GM12878 (cell line): ENCODE measurements around the gene RAPGEF3. TPM values are rescaled to one million over a fixed set of nuclear protein-coding genes. Genes with fewer than 3 reads are reported as not detected.

ENCODE experiments used
- ATAC-seq: fragments of 200-7000 bp; cut with Tn5 transposase; 3 replicates; pipeline ENCODE4 v1.9.1; 2020; ENCODE audit warnings: mild to moderate bottlenecking, moderate library complexity
- BruUV-seq: library from RNA; stranded (reverse); fragments of 400-500 nt; replicated peaks from 2 replicates; lab custom pipeline; 2021; lab: Mats Ljungman, UMichigan
- CTCF ChIA-PET: fragments of 300-600 bp; sonication (Branson Sonifier 250); formaldehyde crosslinking; extraction: SDS; loops from one replicate; lab custom pipeline; 2021; ENCODE audit warnings: inconsistent platforms; lab: Yijun Ruan, JAX
- POLR2A ChIA-PET: fragments of 350-600 bp; formaldehyde crosslinking; extraction: SDS; loops from one replicate; lab custom pipeline; 2021; ENCODE audit warnings: inconsistent platforms; lab: Charles Lee
- RAD21 ChIA-PET: fragments of 300-600 bp; sonication (Branson Sonifier 250); formaldehyde crosslinking; loops from one replicate; lab custom pipeline; 2023; ENCODE audit warnings: antibody characterized with exemption; ENCODE audit not compliant: unreplicated experiment; lab: Charles Lee
- SMC1A ChIA-PET: fragments of 300-600 bp; sonication (Branson Sonifier 250); formaldehyde crosslinking; loops from one replicate; lab custom pipeline; 2023; ENCODE audit not compliant: unreplicated experiment, uncharacterized antibody; lab: Charles Lee
- DNase-seq: peaks from one replicate; pipeline ENCODE4 v3.0.0-alpha.2; 2011; ENCODE audit warnings: low read depth, low spot score
- FAIRE-seq: peaks from 3 replicates; lab custom pipeline; 2011; peaks lifted over from hg19 to GRCh38; lab: Jason Lieb, UNC
- H2AFZ ChIP-seq: 2 replicates; pipeline ENCODE4 v1.6.0; 2011; ENCODE audit warnings: low read depth, low read length, control low read depth; ENCODE audit not compliant: control insufficient read depth
- H3K27ac ChIP-seq: 2 replicates; pipeline ENCODE4 v1.5.1; 2011; ENCODE audit warnings: control low read depth; ENCODE audit not compliant: control insufficient read depth, insufficient read depth
- H3K27me3 ChIP-seq, 2 experiments: replicated peaks in 1 of 2; 2 replicates each; pipeline versions ENCODE4 v1.6.0 to v1.6.1; 2011; ENCODE audit warnings: low read length in 1 of 2; ENCODE audit not compliant: control insufficient read depth in 2 of 2, insufficient read depth in 2 of 2
- H3K36me3 ChIP-seq, 2 experiments: 2 replicates each; pipeline ENCODE4 v1.5.1; 2011; ENCODE audit warnings: low read length in 1 of 2; ENCODE audit not compliant: control insufficient read depth in 2 of 2, insufficient read depth in 2 of 2
- H3K4me1 ChIP-seq: 2 replicates; pipeline ENCODE4 v1.6.1; 2011; ENCODE audit warnings: mild to moderate bottlenecking, low read length, moderate library complexity, mixed read lengths; ENCODE audit not compliant: control insufficient read depth, insufficient read depth
- H3K4me2 ChIP-seq: 2 replicates; pipeline ENCODE4 v1.6.0; 2011; ENCODE audit warnings: control low read depth; ENCODE audit not compliant: control insufficient read depth, insufficient read depth
- H3K4me3 ChIP-seq: fragments of 200-600 bp; sonication (generic); 2 replicates; pipeline ENCODE4 v1.5.1; 2016
- H3K79me2 ChIP-seq: 2 replicates; pipeline ENCODE4 v1.6.0; 2011; ENCODE audit warnings: low read length; ENCODE audit not compliant: control insufficient read depth, insufficient read depth
- H3K9ac ChIP-seq: 2 replicates; pipeline ENCODE4 v1.8.0; 2011; ENCODE audit warnings: low read length, control low read depth, mixed read lengths; ENCODE audit not compliant: control insufficient read depth, insufficient read depth
- H3K9me3 ChIP-seq: replicated peaks from 3 replicates; pipeline ENCODE4 v1.5.1; 2011; ENCODE audit warnings: mild to moderate bottlenecking, low read length; ENCODE audit not compliant: control insufficient read depth, insufficient read depth
- H4K20me1 ChIP-seq: 2 replicates; pipeline ENCODE4 v1.6.0; 2011; ENCODE audit not compliant: control insufficient read depth, insufficient read depth
- BRCA1 ChIP-seq: IDR thresholded peaks from 2 replicates; pipeline ENCODE4 v1.6.1; 2011; ENCODE audit warnings: low read depth, low read length, improper control_type of control experiment
- CREB1 ChIP-seq: IDR thresholded peaks from 2 replicates; pipeline ENCODE4 v1.6.1; 2012; ENCODE audit warnings: low read depth, mild to moderate bottlenecking, inconsistent platforms
- CTCF ChIP-seq, 3 experiments: IDR thresholded peaks in 2 of 3; conservative IDR thresholded peaks in 1 of 3; 2 replicates each; pipeline ENCODE4 v1.5.1; 2011; ENCODE audit warnings: low read depth in 3 of 3, low read length in 3 of 3, mild to moderate bottlenecking in 3 of 3, control low read depth in 2 of 3, moderate library complexity in 2 of 3, inconsistent platforms in 1 of 3, mixed read lengths in 1 of 3; ENCODE audit not compliant: control insufficient read depth in 2 of 3, insufficient read depth in 1 of 3; ENCODE audit errors: extremely low read depth in 1 of 3
- NFYA ChIP-seq: IDR thresholded peaks from 2 replicates; pipeline ENCODE4 v1.6.1; 2011; ENCODE audit warnings: low read depth, mild to moderate bottlenecking, low read length, improper control_type of control experiment, borderline replicate concordance
- POLR2AphosphoS2 ChIP-seq: IDR thresholded peaks from 2 replicates; pipeline ENCODE4 v1.6.1; 2011; ENCODE audit warnings: low read depth, mild to moderate bottlenecking, low read length, improper control_type of control experiment, moderate library complexity
- SREBF2 ChIP-seq: IDR thresholded peaks from 2 replicates; pipeline ENCODE4 v1.6.1; 2012; ENCODE audit warnings: mild to moderate bottlenecking, low read length
- SUZ12 ChIP-seq: fragments of 200-600 bp; sonication (generic); IDR thresholded peaks from one replicate; pipeline ENCODE4 v1.6.1; 2018; ENCODE audit warnings: antibody characterized with exemption, mild to moderate bottlenecking; ENCODE audit not compliant: unreplicated experiment
- TARDBP ChIP-seq: IDR thresholded peaks from 2 replicates; pipeline ENCODE4 v1.6.1; 2016; ENCODE audit warnings: borderline replicate concordance
- WGBS: methylation state at CpG from one replicate; pipeline ENCODE4 v1.1.6; 2016; ENCODE audit warnings: low lambda C conversion rate; ENCODE audit not compliant: insufficient replicate concordance, insufficient coverage; ENCODE audit errors: missing lambda C conversion rate; 5-methylcytosine and 5-hydroxymethylcytosine counted together
- in situ Hi-C: fragments of 300-500 bp; cut with MboI; formaldehyde crosslinking; loops from 9 replicates; pipeline ENCODE4 v1.14.3; 2018; ENCODE audit warnings: mixed read lengths
- intact Hi-C: fragments of 100-400 bp; cut with micrococcal nuclease; formaldehyde crosslinking; loops from one replicate; pipeline ENCODE4 v1.14.2; 2022; ENCODE audit not compliant: unreplicated experiment
- polyA plus RNA-seq, 11 experiments: library from polyadenylated mRNA; depleted of rRNA in 4 of 11; unstranded in 6 of 11; stranded (reverse) in 5 of 11; fragments of >200 nt; fragmentation: Nextera tagmentation in 4 of 11; fragmentation: Illumina TruSeq in 1 of 11; extraction: Ambion mirVana in 4 of 11; extraction: Trizol in 1 of 11; gene quantifications; 1 replicate in 1 of 11; 2 replicates in 10 of 11; pipeline versions ENCODE4 v1.2.1 to v1.2.3, GENCODE V29; 2011 to 2016; ENCODE audit warnings: inconsistent platforms in 2 of 11, missing spikeins in 2 of 11, low read depth in 1 of 11
- total RNA-seq, 4 experiments: library from RNA; depleted of rRNA in 3 of 4; stranded (reverse); fragments of >200 nt in 3 of 4; fragmentation: Illumina TruSeq in 1 of 4; extraction: Trizol in 1 of 4; gene quantifications; 2 replicates each; pipeline versions ENCODE4 v1.2.1 to v1.2.3, GENCODE V29; 2013 to 2021

Gene RAPGEF3
- total and polyA plus RNA-seq, 10 of the 15 experiments (the other 5 are each of a cell fraction or from before 2014, with no cell fraction given) = 0.02 to 0.92 (median 0.31) TPM; not detected in 2

- Histone ChIP-seq H3K4me2 (no peak overlapping the region), H3K79me2 (no peaks in the 10 kb centered on the region; the same call in 1 of the 2 replicates), H3K9me3 (no peaks in the 10 kb centered on the region), H3K9ac (no peak overlapping the region), H3K4me1 (peaks cover 16% of the 10 kb centered on the region), H3K27ac (no peak overlapping the region), H4K20me1 (no peaks in the 10 kb centered on the region), H2AFZ (no peak overlapping the region), H3K4me3 (no peak overlapping the region), H3K27me3 (no peaks in the 10 kb centered on the region; a peak in 1 of 4 replicates), H3K36me3 (no peaks in the 10 kb centered on the region; a peak in 2 of 4 replicates)
- DNase-seq (no peak), FAIRE-seq (no peak), ATAC-seq (peak; percentile 14; the same call in 1 of the 3 replicates)
- no peak for TF ChIP-seq POLR2AphosphoS2
- TF ChIP-seq CTCF (IDR thresholded peaks at IDR 0.05 in 2 of 3, conservative IDR thresholded peaks at IDR 0.05 in 1 of 3; ENCODE audit: control insufficient read depth in 2 of 3, extremely low read depth in 1 of 3, insufficient read depth in 1 of 3, low read depth in 3 of 3, low read length in 3 of 3) = peak in 2 of 3 experiments; percentile 8 to 35; a peak in 3 of 6 replicates
- in situ Hi-C loops = no loop called here
- BruUV-seq = no TSS peak
- CTCF ChIA-PET = interaction anchor here (0.8 to 7.9 kb wide), 6 partner anchors 9 to 61 kb away, joined by 3 to 215 read pairs (median 6); no protein-coding TSS in a partner anchor
- SMC1A ChIA-PET = interaction anchor here (2.1 to 3.0 kb wide), 2 partner anchors 10 to 35 kb away, joined by 11 to 19 read pairs; no protein-coding TSS in a partner anchor
- RAD21 ChIA-PET = interaction anchor here (2.8 to 7.5 kb wide), 2 partner anchors 15 to 35 kb away, joined by 14 to 166 read pairs; no protein-coding TSS in a partner anchor
- POLR2A ChIA-PET = no interaction called here
- WGBS = 35% methylated on average over 5 of the region's 5 CpGs
- intact Hi-C loops = no loop called here
Measured at GRCh38 chr12:47802312-47802711, 43.6 kb upstream of the RAPGEF3 start.

- Histone ChIP-seq H3K79me2 (no peaks in the 10 kb centered on the region; the same call in 1 of the 2 replicates), H4K20me1 (no peaks in the 10 kb centered on the region), H3K9me3 (no peaks in the 10 kb centered on the region), H3K27ac (no peak overlapping the region), H3K4me1 (peaks cover 16% of the 10 kb centered on the region), H3K9ac (no peak overlapping the region), H3K4me2 (no peak overlapping the region), H3K36me3 (no peaks in the 10 kb centered on the region; a peak in 2 of 4 replicates), H3K27me3 (no peaks in the 10 kb centered on the region; a peak in 1 of 4 replicates), H2AFZ (no peak overlapping the region), H3K4me3 (no peak overlapping the region)
- ChIA-PET SMC1A (interaction anchor here (2.1 to 3.0 kb wide), 2 partner anchors 10 to 35 kb away, joined by 11 to 19 read pairs; no protein-coding TSS in a partner anchor), RAD21 (interaction anchor here (2.8 to 7.5 kb wide), 2 partner anchors 15 to 36 kb away, joined by 14 to 166 read pairs; no protein-coding TSS in a partner anchor), CTCF (interaction anchor here (0.8 to 7.9 kb wide), 6 partner anchors 9 to 60 kb away, joined by 3 to 215 read pairs (median 6); no protein-coding TSS in a partner anchor), POLR2A (no interaction called here)
- ATAC-seq = no peak
- no peak for FAIRE-seq
- intact Hi-C loops = no loop called here
- in situ Hi-C loops = no loop called here
- TF ChIP-seq SREBF2 (no peak), BRCA1 (no peak), SUZ12 (no peak), NFYA (no peak), TARDBP (no peak), CREB1 (no peak)
- WGBS = 62% methylated on average over 9 of the region's 9 CpGs
- DNase-seq = no peak
- no TSS peak for BruUV-seq
Measured at GRCh38 chr12:47801904-47802246, 43.2 kb upstream of the RAPGEF3 start.
